GM12878 (cell line): ENCODE data around the gene ANKHD1. TPM values are rescaled to one million over a fixed set of nuclear protein-coding genes. Genes with fewer than 3 reads are reported as not detected.

ENCODE experiments used
- ATAC-seq: fragments of 200-7000 bp; cut with Tn5 transposase; 3 replicates; pipeline ENCODE4 v1.9.1; 2020; ENCODE audit warnings: mild to moderate bottlenecking, moderate library complexity
- BruUV-seq: library from RNA; stranded (reverse); fragments of 400-500 nt; replicated peaks from 2 replicates; lab custom pipeline; 2021; lab: Mats Ljungman, UMichigan
- CTCF ChIA-PET: fragments of 300-600 bp; sonication (Branson Sonifier 250); formaldehyde crosslinking; extraction: SDS; loops from one replicate; lab custom pipeline; 2021; ENCODE audit warnings: inconsistent platforms; lab: Yijun Ruan, JAX
- POLR2A ChIA-PET: fragments of 350-600 bp; formaldehyde crosslinking; extraction: SDS; loops from one replicate; lab custom pipeline; 2021; ENCODE audit warnings: inconsistent platforms; lab: Charles Lee
- RAD21 ChIA-PET: fragments of 300-600 bp; sonication (Branson Sonifier 250); formaldehyde crosslinking; loops from one replicate; lab custom pipeline; 2023; ENCODE audit warnings: antibody characterized with exemption; ENCODE audit not compliant: unreplicated experiment; lab: Charles Lee
- SMC1A ChIA-PET: fragments of 300-600 bp; sonication (Branson Sonifier 250); formaldehyde crosslinking; loops from one replicate; lab custom pipeline; 2023; ENCODE audit not compliant: unreplicated experiment, uncharacterized antibody; lab: Charles Lee
- DNase-seq: peaks from one replicate; pipeline ENCODE4 v3.0.0-alpha.2; 2011; ENCODE audit warnings: low read depth, low spot score
- FAIRE-seq: peaks from 3 replicates; lab custom pipeline; 2011; peaks lifted over from hg19 to GRCh38; lab: Jason Lieb, UNC
- H2AFZ ChIP-seq: 2 replicates; pipeline ENCODE4 v1.6.0; 2011; ENCODE audit warnings: low read depth, low read length, control low read depth; ENCODE audit not compliant: control insufficient read depth
- H3K27ac ChIP-seq: 2 replicates; pipeline ENCODE4 v1.5.1; 2011; ENCODE audit warnings: control low read depth; ENCODE audit not compliant: control insufficient read depth, insufficient read depth
- H3K27me3 ChIP-seq, 2 experiments: replicated peaks in 1 of 2; 2 replicates each; pipeline versions ENCODE4 v1.6.0 to v1.6.1; 2011; ENCODE audit warnings: low read length in 1 of 2; ENCODE audit not compliant: control insufficient read depth in 2 of 2, insufficient read depth in 2 of 2
- H3K36me3 ChIP-seq, 2 experiments: 2 replicates each; pipeline ENCODE4 v1.5.1; 2011; ENCODE audit warnings: low read length in 1 of 2; ENCODE audit not compliant: control insufficient read depth in 2 of 2, insufficient read depth in 2 of 2
- H3K4me1 ChIP-seq: 2 replicates; pipeline ENCODE4 v1.6.1; 2011; ENCODE audit warnings: mild to moderate bottlenecking, low read length, moderate library complexity, mixed read lengths; ENCODE audit not compliant: control insufficient read depth, insufficient read depth
- H3K4me2 ChIP-seq: 2 replicates; pipeline ENCODE4 v1.6.0; 2011; ENCODE audit warnings: control low read depth; ENCODE audit not compliant: control insufficient read depth, insufficient read depth
- H3K4me3 ChIP-seq: fragments of 200-600 bp; sonication (generic); 2 replicates; pipeline ENCODE4 v1.5.1; 2016
- H3K79me2 ChIP-seq: 2 replicates; pipeline ENCODE4 v1.6.0; 2011; ENCODE audit warnings: low read length; ENCODE audit not compliant: control insufficient read depth, insufficient read depth
- H3K9ac ChIP-seq: 2 replicates; pipeline ENCODE4 v1.8.0; 2011; ENCODE audit warnings: low read length, control low read depth, mixed read lengths; ENCODE audit not compliant: control insufficient read depth, insufficient read depth
- H3K9me3 ChIP-seq: replicated peaks from 3 replicates; pipeline ENCODE4 v1.5.1; 2011; ENCODE audit warnings: mild to moderate bottlenecking, low read length; ENCODE audit not compliant: control insufficient read depth, insufficient read depth
- H4K20me1 ChIP-seq: 2 replicates; pipeline ENCODE4 v1.6.0; 2011; ENCODE audit not compliant: control insufficient read depth, insufficient read depth
- LARP7 ChIP-seq: fragments of 450-650 bp; IDR thresholded peaks from 2 replicates; pipeline ENCODE4 v1.6.1; 2017; ENCODE audit warnings: mild to moderate bottlenecking
- POLR2A ChIP-seq: IDR thresholded peaks from 2 replicates; pipeline ENCODE4 v1.6.1; 2011; ENCODE audit warnings: low read depth, mild to moderate bottlenecking, low read length
- WGBS: methylation state at CpG from one replicate; pipeline ENCODE4 v1.1.6; 2016; ENCODE audit warnings: low lambda C conversion rate; ENCODE audit not compliant: insufficient replicate concordance, insufficient coverage; ENCODE audit errors: missing lambda C conversion rate; 5-methylcytosine and 5-hydroxymethylcytosine counted together
- in situ Hi-C: fragments of 300-500 bp; cut with MboI; formaldehyde crosslinking; loops from 9 replicates; pipeline ENCODE4 v1.14.3; 2018; ENCODE audit warnings: mixed read lengths
- intact Hi-C: fragments of 100-400 bp; cut with micrococcal nuclease; formaldehyde crosslinking; loops from one replicate; pipeline ENCODE4 v1.14.2; 2022; ENCODE audit not compliant: unreplicated experiment
- polyA plus RNA-seq, 11 experiments: library from polyadenylated mRNA; depleted of rRNA in 4 of 11; unstranded in 6 of 11; stranded (reverse) in 5 of 11; fragments of >200 nt; fragmentation: Nextera tagmentation in 4 of 11; fragmentation: Illumina TruSeq in 1 of 11; extraction: Ambion mirVana in 4 of 11; extraction: Trizol in 1 of 11; gene quantifications; 1 replicate in 1 of 11; 2 replicates in 10 of 11; pipeline versions ENCODE4 v1.2.1 to v1.2.3, GENCODE V29; 2011 to 2016; ENCODE audit warnings: inconsistent platforms in 2 of 11, missing spikeins in 2 of 11, low read depth in 1 of 11
- total RNA-seq, 4 experiments: library from RNA; depleted of rRNA in 3 of 4; stranded (reverse); fragments of >200 nt in 3 of 4; fragmentation: Illumina TruSeq in 1 of 4; extraction: Trizol in 1 of 4; gene quantifications; 2 replicates each; pipeline versions ENCODE4 v1.2.1 to v1.2.3, GENCODE V29; 2013 to 2021
- TF ChIP-seq, protein P1 (sequence below): fragments of 450-650 bp; IDR thresholded peaks from 2 replicates; pipeline ENCODE4 v1.6.1; 2017; ENCODE audit warnings: mild to moderate bottlenecking
- TF ChIP-seq, protein P2 (sequence below): IDR thresholded peaks from 2 replicates; pipeline ENCODE4 v1.6.1; 2012; ENCODE audit warnings: low read length, inconsistent platforms

Gene ANKHD1
- total and polyA plus RNA-seq, 10 of the 15 experiments (the other 5 are each of a cell fraction or from before 2014, with no cell fraction given) = 31.6 to 96.8 (median 74.3) TPM

DNA sequence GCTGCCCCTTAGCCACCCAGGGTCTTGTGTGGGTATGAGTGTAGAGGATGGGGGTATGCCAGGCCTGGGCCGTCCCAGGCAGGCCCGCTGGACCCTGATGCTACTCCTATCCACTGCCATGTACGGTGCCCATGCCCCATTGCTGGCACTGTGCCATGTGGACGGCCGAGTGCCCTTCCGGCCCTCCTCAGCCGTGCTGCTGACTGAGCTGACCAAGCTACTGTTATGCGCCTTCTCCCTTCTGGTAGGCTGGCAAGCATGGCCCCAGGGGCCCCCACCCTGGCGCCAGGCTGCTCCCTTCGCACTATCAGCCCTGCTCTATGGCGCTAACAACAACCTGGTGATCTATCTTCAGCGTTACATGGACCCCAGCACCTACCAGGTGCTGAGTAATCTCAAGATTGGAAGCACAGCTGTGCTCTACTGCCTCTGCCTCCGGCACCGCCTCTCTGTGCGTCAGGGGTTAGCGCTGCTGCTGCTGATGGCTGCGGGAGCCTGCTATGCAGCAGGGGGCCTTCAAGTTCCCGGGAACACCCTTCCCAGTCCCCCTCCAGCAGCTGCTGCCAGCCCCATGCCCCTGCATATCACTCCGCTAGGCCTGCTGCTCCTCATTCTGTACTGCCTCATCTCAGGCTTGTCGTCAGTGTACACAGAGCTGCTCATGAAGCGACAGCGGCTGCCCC lies 165.6 kb downstream of the ANKHD1 start:
- Histone ChIP-seq H3K9ac (no peak overlapping the region), H3K9me3 (no peaks in the 10 kb centered on the region), H3K36me3 (peaks cover 6 to 8% of the 10 kb centered on the region in 2 experiments; a peak in 3 of 4 replicates), H4K20me1 (no peaks in the 10 kb centered on the region), H3K4me1 (peaks cover 46% of the 10 kb centered on the region), H3K79me2 (peaks cover 45% of the 10 kb centered on the region), H3K4me3 (peak overlapping the region; percentile 4; the same call in 1 of the 2 replicates), H3K27me3 (no peaks in the 10 kb centered on the region), H3K4me2 (peak overlapping the region; percentile 6; the same call in 1 of the 2 replicates), H2AFZ (no peak overlapping the region), H3K27ac (no peak overlapping the region; the same call in 1 of the 2 replicates)
- CTCF ChIA-PET = interaction anchor here (1.1 kb wide), 1 partner anchor 9 kb away, joined by 3 read pairs; no protein-coding TSS in a partner anchor
- FAIRE-seq (no peak), ATAC-seq (no peak), DNase-seq (no peak)
- TF ChIP-seq POLR2A (peak; percentile 38), LARP7 (no peak)
- TF ChIP-seq, protein P1, sequence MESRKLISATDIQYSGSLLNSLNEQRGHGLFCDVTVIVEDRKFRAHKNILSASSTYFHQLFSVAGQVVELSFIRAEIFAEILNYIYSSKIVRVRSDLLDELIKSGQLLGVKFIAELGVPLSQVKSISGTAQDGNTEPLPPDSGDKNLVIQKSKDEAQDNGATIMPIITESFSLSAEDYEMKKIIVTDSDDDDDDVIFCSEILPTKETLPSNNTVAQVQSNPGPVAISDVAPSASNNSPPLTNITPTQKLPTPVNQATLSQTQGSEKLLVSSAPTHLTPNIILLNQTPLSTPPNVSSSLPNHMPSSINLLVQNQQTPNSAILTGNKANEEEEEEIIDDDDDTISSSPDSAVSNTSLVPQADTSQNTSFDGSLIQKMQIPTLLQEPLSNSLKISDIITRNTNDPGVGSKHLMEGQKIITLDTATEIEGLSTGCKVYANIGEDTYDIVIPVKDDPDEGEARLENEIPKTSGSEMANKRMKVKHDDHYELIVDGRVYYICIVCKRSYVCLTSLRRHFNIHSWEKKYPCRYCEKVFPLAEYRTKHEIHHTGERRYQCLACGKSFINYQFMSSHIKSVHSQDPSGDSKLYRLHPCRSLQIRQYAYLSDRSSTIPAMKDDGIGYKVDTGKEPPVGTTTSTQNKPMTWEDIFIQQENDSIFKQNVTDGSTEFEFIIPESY = 0 out of 2 replicates have a peak, but pooled peaks have one; percentile 53
- TF ChIP-seq, protein P2, sequence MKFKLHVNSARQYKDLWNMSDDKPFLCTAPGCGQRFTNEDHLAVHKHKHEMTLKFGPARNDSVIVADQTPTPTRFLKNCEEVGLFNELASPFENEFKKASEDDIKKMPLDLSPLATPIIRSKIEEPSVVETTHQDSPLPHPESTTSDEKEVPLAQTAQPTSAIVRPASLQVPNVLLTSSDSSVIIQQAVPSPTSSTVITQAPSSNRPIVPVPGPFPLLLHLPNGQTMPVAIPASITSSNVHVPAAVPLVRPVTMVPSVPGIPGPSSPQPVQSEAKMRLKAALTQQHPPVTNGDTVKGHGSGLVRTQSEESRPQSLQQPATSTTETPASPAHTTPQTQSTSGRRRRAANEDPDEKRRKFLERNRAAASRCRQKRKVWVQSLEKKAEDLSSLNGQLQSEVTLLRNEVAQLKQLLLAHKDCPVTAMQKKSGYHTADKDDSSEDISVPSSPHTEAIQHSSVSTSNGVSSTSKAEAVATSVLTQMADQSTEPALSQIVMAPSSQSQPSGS = no peak
- no TSS peak for BruUV-seq
- RAD21 ChIA-PET = interaction anchor here (0.8 kb wide), 1 partner anchor 10 kb away, joined by 3 read pairs; the partner anchor contains the start of gene SRA1
- intact Hi-C loops (no loop called here), in situ Hi-C loops (no loop called here)
- SMC1A ChIA-PET = interaction anchor here (1.5 to 2.5 kb wide), 2 partner anchors 9 to 33 kb away, joined by 5 to 14 read pairs; partner anchors contain the start of gene SRA1
- 59% methylated on average over 22 of the region's 22 CpGs for WGBS
- POLR2A ChIA-PET = interaction anchor here (2.3 kb wide), 1 partner anchor 19 kb away, joined by 6 read pairs; the partner anchor contains the start of gene EIF4EBP3
